ENCODE data around the gene GUSB. TPM values are rescaled to one million over a fixed set of nuclear protein-coding genes. Genes with fewer than 3 reads are reported as not detected.
"Not testable (repeated sequence)": the region's sequence is repeated elsewhere in the genome, so short reads cannot be mapped to it uniquely, and the experiment has no call there.

Gene GUSB
- total RNA-seq, 1 donor from 2014 or later: 53.6 TPM

DNA sequence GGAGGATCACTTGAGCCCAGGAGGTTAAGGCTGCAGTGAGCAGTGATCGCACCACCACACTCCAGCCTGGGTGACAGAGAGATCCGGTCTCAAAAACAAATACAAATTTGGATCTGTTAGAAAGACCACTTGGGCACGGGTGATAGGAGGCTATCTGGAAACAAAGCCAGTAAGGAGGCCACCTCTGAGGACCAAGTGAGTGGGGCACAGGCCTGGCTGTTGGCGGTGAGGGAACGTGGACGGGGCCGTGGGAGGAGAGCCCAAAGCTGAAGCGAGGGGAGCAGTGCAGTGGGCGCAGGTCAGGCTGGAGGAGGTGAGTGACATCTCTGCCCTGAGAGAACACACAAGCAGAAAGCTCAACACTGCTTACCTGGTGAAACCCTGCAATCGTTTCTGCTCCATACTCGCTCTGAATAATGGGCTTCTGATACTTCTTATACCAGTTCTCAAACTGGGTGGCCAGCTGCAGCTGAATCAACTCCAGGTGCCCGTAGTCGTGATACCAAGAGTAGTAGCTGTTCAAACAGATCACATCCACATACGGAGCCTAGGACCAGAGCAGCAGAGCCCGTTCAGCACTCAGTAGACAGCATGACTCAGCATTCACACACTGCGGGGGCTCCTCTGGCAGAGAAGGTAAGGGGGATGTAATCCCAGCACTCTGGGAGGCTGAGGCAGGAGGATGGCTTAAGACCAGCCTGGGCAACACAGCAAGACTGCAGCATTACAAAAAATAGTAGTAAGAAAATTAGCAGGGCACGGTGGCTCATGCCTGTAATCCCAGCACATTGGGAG, 14.5 kb downstream of the GUSB start:
- H3K27me3 Mint-ChIP-seq (ENCODE audit: unreplicated experiment): peaks cover 11% of the 10 kb centered on the region
- H3K9me3 Mint-ChIP-seq (ENCODE audit: unreplicated experiment): no peaks in the 10 kb centered on the region
- TF ChIP-seq, protein P1, sequence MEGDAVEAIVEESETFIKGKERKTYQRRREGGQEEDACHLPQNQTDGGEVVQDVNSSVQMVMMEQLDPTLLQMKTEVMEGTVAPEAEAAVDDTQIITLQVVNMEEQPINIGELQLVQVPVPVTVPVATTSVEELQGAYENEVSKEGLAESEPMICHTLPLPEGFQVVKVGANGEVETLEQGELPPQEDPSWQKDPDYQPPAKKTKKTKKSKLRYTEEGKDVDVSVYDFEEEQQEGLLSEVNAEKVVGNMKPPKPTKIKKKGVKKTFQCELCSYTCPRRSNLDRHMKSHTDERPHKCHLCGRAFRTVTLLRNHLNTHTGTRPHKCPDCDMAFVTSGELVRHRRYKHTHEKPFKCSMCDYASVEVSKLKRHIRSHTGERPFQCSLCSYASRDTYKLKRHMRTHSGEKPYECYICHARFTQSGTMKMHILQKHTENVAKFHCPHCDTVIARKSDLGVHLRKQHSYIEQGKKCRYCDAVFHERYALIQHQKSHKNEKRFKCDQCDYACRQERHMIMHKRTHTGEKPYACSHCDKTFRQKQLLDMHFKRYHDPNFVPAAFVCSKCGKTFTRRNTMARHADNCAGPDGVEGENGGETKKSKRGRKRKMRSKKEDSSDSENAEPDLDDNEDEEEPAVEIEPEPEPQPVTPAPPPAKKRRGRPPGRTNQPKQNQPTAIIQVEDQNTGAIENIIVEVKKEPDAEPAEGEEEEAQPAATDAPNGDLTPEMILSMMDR (IDR thresholded peaks at IDR 0.05; ENCODE audit: unreplicated experiment): no peak
- no peak overlapping the region for H3K27ac Mint-ChIP-seq (ENCODE audit: unreplicated experiment)
- DNase-seq (ENCODE audit: low spot score): no peak
- H3K4me1 Mint-ChIP-seq (ENCODE audit: unreplicated experiment): no peaks in the 10 kb centered on the region
- peaks cover 42% of the 10 kb centered on the region for H3K36me3 Mint-ChIP-seq (ENCODE audit: low read depth, unreplicated experiment)
- no peak overlapping the region for H3K4me3 Mint-ChIP-seq (ENCODE audit: unreplicated experiment)

DNA sequence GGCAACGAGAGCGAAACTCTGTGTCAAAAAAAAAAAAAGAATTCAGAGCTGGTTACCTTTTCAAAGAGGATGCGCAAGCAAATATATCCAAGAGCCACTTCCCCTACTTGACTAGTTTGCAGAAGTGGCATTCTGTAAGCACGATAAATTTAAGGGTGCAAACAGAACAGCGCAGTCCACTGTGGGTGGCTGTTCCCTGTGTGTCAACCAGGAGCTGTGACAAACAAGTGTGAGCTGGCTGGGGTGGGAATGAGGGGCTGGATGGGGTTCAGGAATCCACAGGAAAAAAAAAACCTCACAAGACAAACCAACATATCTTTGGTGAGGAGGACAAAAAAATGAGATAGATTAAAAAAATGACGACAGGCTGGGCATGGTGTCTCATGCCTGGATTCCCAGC, 15.9 kb downstream of the GUSB start:
- Mint-ChIP-seq H3K4me3 (ENCODE audit: unreplicated experiment) (no peak overlapping the region), H3K27me3 (ENCODE audit: unreplicated experiment) (peaks cover 9% of the 10 kb centered on the region), H3K4me1 (ENCODE audit: unreplicated experiment) (no peaks in the 10 kb centered on the region), H3K27ac (ENCODE audit: unreplicated experiment) (no peak overlapping the region), H3K36me3 (ENCODE audit: low read depth, unreplicated experiment) (peaks cover 37% of the 10 kb centered on the region), H3K9me3 (ENCODE audit: unreplicated experiment) (no peaks in the 10 kb centered on the region)
- TF ChIP-seq, protein P1 (IDR thresholded peaks at IDR 0.05; ENCODE audit: unreplicated experiment): no peak
- DNase-seq (ENCODE audit: low spot score): no peak

DNA sequence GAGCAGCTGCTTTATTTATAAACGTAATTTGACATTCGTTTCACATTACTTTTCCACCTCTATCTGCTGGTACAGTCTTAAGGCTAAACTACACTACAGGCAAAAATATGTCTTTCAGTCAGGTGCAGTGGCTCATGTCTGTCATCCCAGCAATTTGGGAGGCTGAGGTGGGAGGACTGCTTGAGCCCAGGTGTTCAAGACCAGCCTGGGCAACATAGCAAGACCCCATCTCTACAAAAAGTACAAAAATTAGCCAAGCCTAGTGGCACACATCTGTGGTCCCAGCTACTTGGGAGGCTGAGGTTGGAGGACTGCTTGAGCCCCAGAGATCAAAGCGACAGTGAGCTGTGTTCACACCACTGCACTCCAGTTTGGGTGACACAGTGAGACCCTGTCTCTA, 17.3 kb downstream of the GUSB start:
- peaks cover 41% of the 10 kb centered on the region for H3K36me3 Mint-ChIP-seq (ENCODE audit: low read depth, unreplicated experiment)
- not testable (repeated sequence) for H3K4me3 Mint-ChIP-seq (ENCODE audit: unreplicated experiment); H3K4me1 Mint-ChIP-seq (ENCODE audit: unreplicated experiment); H3K9me3 Mint-ChIP-seq (ENCODE audit: unreplicated experiment); DNase-seq (ENCODE audit: low spot score); H3K27ac Mint-ChIP-seq (ENCODE audit: unreplicated experiment); H3K27me3 Mint-ChIP-seq (ENCODE audit: unreplicated experiment)

DNA sequence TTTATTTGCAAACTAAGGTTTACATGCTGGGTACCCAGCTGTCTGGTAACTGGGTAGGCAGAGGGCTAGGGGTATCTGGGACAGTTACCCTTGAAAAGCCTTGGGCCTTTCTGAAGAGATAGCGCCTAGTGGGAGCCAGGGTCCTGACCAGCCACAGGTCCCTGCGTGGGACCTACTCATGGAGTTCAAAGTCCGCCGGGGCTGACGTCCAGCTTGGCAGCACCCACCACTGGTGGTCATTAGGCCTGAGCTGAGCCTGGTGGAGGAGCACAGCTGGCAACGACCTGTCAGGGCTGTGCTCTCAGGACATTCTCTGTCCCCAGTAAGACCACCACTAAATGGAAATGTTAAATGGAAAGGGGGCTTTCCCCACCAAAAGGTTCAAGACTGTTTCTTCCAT, 20.0 kb downstream of the GUSB start:
- Mint-ChIP-seq H3K9me3 (ENCODE audit: unreplicated experiment) (no peaks in the 10 kb centered on the region), H3K36me3 (ENCODE audit: low read depth, unreplicated experiment) (peaks cover 26% of the 10 kb centered on the region), H3K4me1 (ENCODE audit: unreplicated experiment) (no peaks in the 10 kb centered on the region), H3K27me3 (ENCODE audit: unreplicated experiment) (peaks cover 7% of the 10 kb centered on the region), H3K4me3 (ENCODE audit: unreplicated experiment) (no peak overlapping the region), H3K27ac (ENCODE audit: unreplicated experiment) (no peak overlapping the region)
- DNase-seq (ENCODE audit: low spot score): no peak
- TF ChIP-seq, protein P1 (IDR thresholded peaks at IDR 0.05; ENCODE audit: unreplicated experiment): no peak

DNA sequence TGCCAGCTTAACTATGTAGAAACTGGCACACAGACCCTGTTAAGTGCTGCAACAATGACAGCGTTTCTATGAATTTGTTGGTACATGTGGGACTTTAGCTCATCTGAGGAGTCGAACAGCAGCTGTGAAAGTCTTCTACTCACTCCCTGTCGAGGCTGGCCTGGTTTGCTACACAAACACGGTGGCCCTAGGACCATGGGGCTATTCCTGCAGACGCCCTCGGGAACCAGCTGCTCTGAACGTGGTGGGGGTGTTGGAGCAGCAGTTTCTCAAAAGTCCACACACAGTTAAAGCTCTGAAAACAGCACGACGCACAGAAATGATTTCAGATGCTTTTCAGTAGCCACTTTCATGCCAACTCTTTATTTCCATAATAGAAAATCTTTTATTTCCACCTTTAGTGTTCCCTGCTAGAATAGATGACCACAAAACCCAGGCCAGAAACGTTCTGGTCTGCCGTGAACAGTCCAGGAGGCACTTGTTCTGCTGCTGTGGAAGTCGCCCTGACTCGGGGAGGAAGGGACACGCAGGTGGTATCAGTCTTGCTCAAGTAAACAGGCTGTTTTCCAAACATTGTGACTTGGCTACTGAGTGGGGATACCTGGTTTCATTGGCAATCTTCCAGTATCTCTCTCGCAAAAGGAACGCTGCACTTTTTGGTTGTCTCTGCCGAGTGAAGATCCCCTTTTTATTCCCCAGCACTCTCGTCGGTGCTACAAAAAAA, 21.5 kb downstream of the GUSB start:
- TF ChIP-seq, protein P1 (IDR thresholded peaks at IDR 0.05; ENCODE audit: unreplicated experiment): no peak
- DNase-seq (ENCODE audit: low spot score): no peak
- Mint-ChIP-seq H3K4me1 (ENCODE audit: unreplicated experiment) (no peaks in the 10 kb centered on the region), H3K27ac (ENCODE audit: unreplicated experiment) (no peak overlapping the region), H3K27me3 (ENCODE audit: unreplicated experiment) (no peaks in the 10 kb centered on the region), H3K36me3 (ENCODE audit: low read depth, unreplicated experiment) (peaks cover 16% of the 10 kb centered on the region), H3K9me3 (ENCODE audit: unreplicated experiment) (no peaks in the 10 kb centered on the region), H3K4me3 (ENCODE audit: unreplicated experiment) (no peak overlapping the region)
